GM21528 (cell line): ENCODE data around the gene SELENOF.
"Not testable (repeated sequence)": the region's sequence is repeated elsewhere in the genome, so short reads cannot be mapped to it uniquely, and the experiment has no call there.

Experiments
- ATAC-seq: cut with Tn5 transposase; IDR thresholded peaks from one replicate; pipeline ENCODE4 v1.9.1; 2021; ENCODE audit warnings: mild to moderate bottlenecking, moderate library complexity; ENCODE audit not compliant: unreplicated experiment, low FRiP score

The SELENOF gene

DNA sequence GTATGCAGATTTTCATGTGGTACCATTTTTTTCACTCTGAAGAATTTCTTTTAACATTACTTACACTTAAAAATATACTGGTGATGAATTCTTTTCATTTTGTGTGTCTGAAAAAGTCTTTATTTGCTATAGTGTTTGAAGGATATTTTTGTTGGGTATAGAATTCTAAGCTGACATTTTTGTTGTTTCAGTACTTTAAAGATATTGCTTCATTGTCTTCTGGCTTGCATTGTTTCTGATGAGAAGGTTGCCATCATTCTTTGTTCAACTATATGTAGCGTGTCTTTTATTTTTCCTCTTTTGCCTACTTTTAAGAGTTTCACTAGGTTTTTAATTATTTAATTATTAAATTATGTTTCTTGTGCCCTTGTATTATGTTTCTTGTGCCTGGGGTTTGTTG lies 8.5 kb upstream of the SELENOF start:
- no peak for ATAC-seq

DNA sequence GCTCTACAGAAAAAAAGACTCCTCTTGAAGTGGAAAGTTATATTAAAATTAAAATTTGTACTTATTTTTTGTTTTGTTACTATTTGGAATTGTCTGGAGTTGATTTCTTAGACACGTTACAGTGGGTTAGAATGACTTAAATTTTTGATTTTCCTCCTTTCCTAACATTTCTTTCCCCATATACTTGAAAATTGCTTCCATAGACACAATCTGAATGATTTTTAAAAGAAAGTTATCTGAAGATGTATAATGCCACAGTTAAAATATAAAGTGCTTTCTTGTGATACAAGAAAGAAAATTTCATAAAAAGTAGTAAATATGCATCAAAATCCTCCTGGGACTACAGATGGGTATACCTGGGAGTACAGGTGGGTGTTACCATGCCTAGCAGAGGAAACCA lies 2.8 kb upstream of the SELENOF start:
- no peak for ATAC-seq

DNA sequence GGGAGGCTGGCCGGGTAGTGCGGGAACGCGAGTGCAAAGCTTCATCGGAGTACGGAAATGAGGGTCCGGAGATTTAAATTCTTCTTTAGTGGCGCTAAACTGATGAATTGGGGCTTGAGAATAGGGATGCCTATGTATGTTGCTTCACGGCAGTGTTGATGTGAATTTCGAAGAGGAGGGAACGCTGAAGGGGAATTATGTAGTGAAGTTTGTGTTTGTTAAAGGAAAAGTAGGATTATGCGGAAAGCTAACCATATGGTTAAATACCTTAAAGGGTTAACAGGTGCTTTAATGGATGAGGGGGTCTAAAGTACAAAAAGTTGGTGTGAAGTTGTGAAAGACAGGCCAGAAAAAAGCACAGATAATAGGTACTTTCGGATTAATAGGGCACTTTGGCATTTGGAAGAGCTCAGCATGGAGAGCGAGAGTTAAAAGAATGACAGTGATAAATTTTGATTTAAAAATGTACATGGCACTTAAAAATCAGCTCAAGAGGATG lies 1.9 kb upstream of the SELENOF start:
- ATAC-seq = no peak

- peak; percentile 27 for ATAC-seq
These were observed 1.2 kb upstream of the SELENOF start for GRCh38 chr1:86914998-86915736.

DNA sequence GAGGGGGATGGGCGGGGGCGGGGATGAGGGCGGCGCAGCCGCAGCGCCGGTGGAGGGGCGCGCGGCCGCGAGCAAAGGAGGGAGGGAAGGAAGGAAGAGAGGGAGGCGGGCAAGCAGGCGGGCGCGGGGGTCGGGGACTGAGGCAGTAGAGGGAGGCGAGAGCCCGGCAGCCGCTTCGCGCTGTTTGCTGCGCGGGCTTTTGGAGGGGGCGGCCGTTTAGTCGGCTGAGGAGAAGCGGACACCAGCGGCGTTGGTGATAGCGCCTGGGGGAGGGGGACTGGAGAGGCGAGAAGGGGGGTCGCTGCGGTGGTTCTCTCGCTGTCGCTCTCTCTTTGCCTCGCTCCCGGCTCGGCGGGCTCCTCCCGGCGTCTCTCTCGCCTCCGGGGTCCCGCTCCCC lies 673 bp upstream of the SELENOF start, which contains the start of gene HS2ST1:
Gene HS2ST1 (plus strand): TSS at position 35 of the 397 bp plus-strand sequence.
- ATAC-seq = no peak

DNA sequence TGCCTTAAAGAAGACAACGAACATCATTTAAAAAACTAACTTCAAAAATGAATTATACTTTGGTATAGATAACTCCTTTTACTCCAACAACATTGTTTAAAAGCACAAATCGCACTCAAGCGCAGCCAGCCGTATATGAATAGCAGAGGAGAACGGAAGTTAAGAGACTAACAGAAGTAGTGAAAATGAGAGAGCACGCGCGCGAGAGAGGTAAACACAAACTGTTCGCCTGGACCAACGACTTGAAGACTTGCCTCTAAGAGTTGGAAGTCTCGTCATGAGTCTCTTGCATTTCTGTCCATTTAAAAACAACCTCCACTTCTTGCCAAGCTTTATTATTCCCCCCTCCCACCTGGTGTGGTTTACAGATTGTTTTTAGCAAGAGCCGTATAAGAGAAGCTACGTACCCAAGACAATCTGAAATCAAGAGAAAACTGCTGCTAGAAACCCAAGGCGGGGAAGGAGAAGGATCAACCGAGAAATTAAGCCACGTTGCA lies 479 bp downstream of the SELENOF start:
- ATAC-seq = no peak

DNA sequence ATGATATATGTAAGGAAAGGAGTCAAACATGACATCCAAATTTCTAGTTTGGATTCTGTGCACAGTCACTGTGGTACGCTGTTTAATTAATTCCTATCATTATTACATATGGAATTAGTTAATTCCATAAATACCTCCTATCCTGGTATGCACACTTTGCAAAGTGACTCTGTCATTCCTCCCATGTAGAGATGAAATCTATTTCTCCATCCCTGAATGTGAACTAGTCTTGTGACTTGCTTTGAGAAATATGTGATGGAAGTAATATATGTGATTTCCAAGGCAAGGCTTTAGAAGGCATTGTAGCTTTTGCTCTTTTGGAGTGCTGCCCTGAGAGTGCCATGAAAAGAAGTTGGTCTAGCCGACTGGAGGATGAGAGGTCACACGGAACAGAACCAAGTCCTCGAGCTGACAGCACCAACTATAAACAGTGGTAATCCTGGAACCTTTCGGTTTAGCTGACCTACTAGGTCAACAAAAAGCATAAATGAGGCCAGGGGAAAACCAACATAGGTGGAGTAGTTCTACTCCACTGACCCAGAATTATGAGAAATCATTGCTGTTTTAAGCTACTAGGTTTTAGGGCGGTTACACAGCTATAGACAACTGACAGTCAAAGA lies 1.5 kb downstream of the SELENOF start:
- no peak for ATAC-seq

- ATAC-seq = no peak
These were observed 7.5 kb downstream of the SELENOF start for GRCh38 chr1:86906419-86906818.

GRCh38 chr1:86905875-86906274 lies 8.1 kb downstream of the SELENOF start:
- no peak for ATAC-seq

DNA sequence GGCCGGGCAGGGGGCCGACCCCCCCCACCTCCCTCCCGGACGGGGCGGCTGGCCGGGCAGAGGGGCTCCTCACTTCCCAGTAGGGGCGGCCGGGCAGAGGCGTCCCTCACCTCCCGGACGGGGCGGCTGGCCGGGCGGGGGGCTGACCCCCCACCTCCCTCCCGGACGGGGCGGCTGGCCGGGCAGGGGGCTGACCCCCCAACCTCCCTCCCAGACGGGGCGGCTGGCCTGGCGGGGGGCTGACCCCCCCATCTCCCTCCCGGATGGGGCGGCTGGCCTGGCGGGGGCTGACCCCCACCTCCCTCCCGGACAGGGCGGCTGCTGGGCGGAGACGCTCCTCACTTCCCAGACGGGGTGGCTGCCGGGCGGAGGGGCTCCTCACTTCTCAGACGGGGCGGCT lies 14.5 kb downstream of the SELENOF start:
- ATAC-seq = not testable (repeated sequence)

DNA sequence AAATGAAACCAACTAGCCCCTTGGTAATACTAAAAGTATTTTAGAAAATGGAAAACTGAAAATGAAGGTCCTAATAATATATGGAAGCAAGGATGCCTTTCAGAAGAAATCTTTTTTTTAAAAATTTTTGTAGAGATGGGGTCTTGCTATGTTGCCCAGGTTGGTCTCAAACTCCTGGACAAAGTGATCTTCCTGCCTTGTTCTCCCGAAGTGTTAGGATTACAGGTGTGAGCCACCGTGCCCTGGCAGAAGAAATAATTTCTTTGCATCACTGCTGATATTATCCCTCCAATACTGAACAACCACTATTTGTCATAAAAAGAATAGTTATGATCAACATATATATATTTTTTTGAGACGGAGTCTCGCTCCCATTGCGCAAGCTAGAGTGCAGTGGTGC lies 25.6 kb downstream of the SELENOF start:
- ATAC-seq = no peak

DNA sequence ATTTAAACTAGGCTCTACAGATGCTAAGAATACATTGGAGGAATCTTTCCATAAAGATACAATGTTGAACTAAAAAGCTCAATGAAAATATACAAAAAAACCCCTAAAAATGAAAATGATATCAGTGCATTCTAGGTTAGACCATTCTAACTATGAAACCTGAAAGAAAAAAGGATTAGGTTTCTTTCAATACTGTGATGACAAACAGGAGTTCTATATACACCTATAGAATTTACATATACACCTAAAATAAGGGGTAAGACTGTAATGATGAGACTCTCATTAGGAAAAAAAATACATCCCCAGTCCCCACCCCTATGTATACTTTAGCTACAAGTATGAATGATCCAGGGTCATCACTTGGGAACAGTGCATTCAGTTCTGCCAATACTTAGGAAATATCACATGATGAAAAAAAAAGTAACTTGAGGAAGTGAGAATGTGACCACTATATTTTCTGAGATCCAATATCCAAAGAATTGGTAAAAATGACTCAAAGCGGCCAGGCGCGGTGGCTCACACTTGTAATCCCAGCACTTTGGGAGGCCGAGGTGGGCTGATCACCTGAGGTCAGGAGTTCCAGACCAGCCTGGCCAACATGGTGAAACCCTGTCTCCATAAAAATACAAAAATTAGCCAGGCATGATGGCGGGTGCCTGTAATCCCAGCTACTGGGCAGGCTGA lies 26.3 kb downstream of the SELENOF start:
- no peak for ATAC-seq

DNA sequence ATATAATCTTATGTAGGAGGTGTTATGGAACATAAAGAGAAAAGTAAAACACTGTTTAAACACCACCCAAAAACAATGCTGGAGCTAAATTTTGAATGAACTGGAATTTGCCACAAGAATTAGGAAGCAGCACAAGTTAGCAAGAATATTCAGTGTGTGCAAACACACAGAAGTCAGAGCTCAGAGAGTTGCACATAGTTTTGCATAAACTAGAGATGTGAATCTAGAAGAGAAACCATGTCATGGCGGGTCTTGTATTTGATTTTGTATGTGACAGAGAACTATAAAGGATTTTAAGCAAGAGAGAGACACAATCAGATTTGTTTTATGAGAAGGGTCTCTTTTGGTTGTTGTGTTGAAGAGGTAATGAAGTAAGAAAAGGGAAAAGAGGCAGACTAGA lies 38.2 kb downstream of the SELENOF start:
- no peak for ATAC-seq

- ATAC-seq = no peak
These were observed 41.8 kb downstream of the SELENOF start for GRCh38 chr1:86872086-86872485.

GRCh38 chr1:86871001-86871400 lies 42.9 kb downstream of the SELENOF start:
- no peak for ATAC-seq

DNA sequence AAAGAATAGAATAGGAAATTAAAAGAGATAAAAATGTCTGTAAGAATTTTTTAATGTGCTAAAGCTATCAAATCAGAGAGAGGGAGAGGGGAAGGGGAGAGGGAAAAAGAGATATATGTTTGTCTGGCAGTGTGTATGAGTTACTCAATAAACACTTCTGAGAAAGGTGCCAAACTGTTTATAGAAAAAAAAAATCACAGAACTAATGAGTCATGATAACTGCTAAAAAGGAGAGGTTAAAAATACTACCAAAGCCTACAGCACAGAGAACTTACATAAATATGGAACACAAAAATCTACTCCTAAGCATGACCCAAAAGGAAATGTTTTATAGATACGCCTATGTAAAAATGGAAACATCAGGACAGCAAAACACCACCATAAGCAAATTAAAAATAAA lies 45.4 kb downstream of the SELENOF start:
- no peak for ATAC-seq

- ATAC-seq = not testable (repeated sequence)
These were observed 46.6 kb downstream of the SELENOF start for GRCh38 chr1:86867278-86867677.

GRCh38 chr1:86866665-86867064 lies 47.3 kb downstream of the SELENOF start:
- ATAC-seq = no peak

- peak; percentile 56 for ATAC-seq
These were observed 47.8 kb downstream of the SELENOF start for GRCh38 chr1:86865973-86866637.

DNA sequence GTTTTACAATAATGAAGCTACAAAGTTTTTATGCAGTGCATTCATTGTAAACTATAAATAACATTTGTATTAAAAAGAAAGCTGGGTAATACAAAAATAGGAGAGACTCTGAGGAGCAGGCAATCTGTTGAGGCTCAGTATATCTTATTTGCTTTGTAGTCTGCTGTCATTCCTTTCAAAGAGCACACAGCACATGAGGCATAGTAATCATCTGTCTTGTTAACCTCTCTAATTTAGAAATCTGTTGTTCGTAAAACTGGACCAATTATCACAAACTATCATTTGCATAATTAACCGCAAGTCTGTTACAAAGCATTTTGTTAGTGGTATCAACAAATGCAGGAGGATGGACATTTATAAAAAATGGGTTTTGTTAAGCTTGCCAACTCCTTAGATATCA lies 51.0 kb downstream of the SELENOF start:
- no peak for ATAC-seq

DNA sequence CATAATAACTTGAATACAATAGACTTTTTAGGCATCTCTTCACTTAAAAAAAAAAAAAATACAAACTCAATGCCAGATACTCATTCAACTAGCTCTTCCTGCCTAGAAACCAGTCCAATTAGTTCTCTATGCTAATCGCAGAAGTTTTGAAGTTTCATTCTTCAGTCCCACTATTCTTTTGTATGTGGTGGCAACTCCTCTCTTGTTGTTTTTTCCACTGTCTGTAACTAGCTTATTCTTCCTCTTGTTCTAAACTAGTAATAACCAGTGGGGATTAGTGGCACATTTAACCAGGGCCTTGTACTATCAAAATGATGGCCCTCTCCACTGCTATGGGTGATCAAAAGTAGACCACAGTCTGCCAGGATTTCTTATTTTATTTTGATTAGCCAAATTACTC lies 52.5 kb downstream of the SELENOF start:
- no peak for ATAC-seq
